Lower leg skin (tissue), 4 donors: ENCODE measurements around the gene MNT. TPM values are rescaled to one million over a fixed set of nuclear protein-coding genes. Genes with fewer than 3 reads are reported as not detected.

Source experiments
- DNase-seq, 2 donors: peaks; one replicate each; pipeline ENCODE4 v3.0.0-alpha.2; 2019; ENCODE audit warnings: low spot score in 2 of 2
- H3K4me3 ChIP-seq: fragments of 200-600 bp; sonication (generic); 2 replicates; pipeline ENCODE4 v1.5.1; 2017; ENCODE audit warnings: mild to moderate bottlenecking, low read depth; ENCODE audit not compliant: poor library complexity, severe bottlenecking
- CTCF ChIP-seq, 3 donors: fragments of 450-650 bp; IDR thresholded peaks; one replicate each; pipeline ENCODE4 v1.5.1; 2016; ENCODE audit warnings: antibody characterized with exemption in 3 of 3, mild to moderate bottlenecking in 3 of 3, moderate library complexity in 2 of 3
- POLR2A ChIP-seq, 2 donors: fragments of 450-650 bp; IDR thresholded peaks; one replicate each; pipeline ENCODE4 v1.6.1; 2016 to 2017; ENCODE audit warnings: antibody characterized with exemption in 2 of 2, mild to moderate bottlenecking in 1 of 2, moderate library complexity in 1 of 2
- WGBS, 2 donors: methylation state at CpG; one replicate each; pipeline ENCODE4 v1.1.5; 2018; 5-methylcytosine and 5-hydroxymethylcytosine counted together
- intact Hi-C: fragments of 100-400 bp; cut with DNase I; formaldehyde crosslinking; loops from one replicate; pipeline ENCODE4 v1.15.0; 2023; ENCODE audit warnings: low total_unique reads
- total RNA-seq, 4 donors: library from RNA; depleted of rRNA; stranded (reverse); fragments of >200 nt; gene quantifications; one replicate each; pipeline ENCODE4 v1.1.0, GENCODE V29; 2016

Gene MNT
- total RNA-seq, 4 donors from 2014 or later, result 10.3 to 28.6 (median 15.4) TPM

- TF ChIP-seq CTCF (IDR thresholded peaks at IDR 0.05) (no peak), POLR2A (IDR thresholded peaks at IDR 0.05) (no peak)
- intact Hi-C loops, result no loop called here
- H3K4me3 ChIP-seq, result no peak overlapping the region
- DNase-seq, result no peak
- 58 to 64% methylated on average over 9 to 12 of the region's 12 CpGs for WGBS, 2 donors
Observed at GRCh38 chr17:2397247-2398171, 3.4 kb downstream of the MNT start.

GRCh38 chr17:2396568-2397246 lies 4.2 kb downstream of the MNT start:
- 2 to 12% methylated on average over 16 of the region's 34 CpGs for WGBS, 2 donors
- intact Hi-C loops, result no loop called here
- TF ChIP-seq POLR2A (IDR thresholded peaks at IDR 0.05) (no peak), CTCF (IDR thresholded peaks at IDR 0.05) (no peak)
- peak; percentile 88 to 98 for DNase-seq
- no peak overlapping the region for H3K4me3 ChIP-seq

GRCh38 chr17:2396192-2396567 lies 4.7 kb downstream of the MNT start:
- no peak for DNase-seq
- whole genome bisulfite sequencing, 2 donors, result 46 to 50% methylated on average over 7 of the region's 7 CpGs
- intact Hi-C loops, result no loop called here
- no peak overlapping the region for H3K4me3 ChIP-seq
- TF ChIP-seq POLR2A (IDR thresholded peaks at IDR 0.05) (no peak), CTCF (IDR thresholded peaks at IDR 0.05) (no peak)

- DNase-seq, result no peak
- TF ChIP-seq CTCF (IDR thresholded peaks at IDR 0.05) (no peak), POLR2A (IDR thresholded peaks at IDR 0.05) (no peak)
- 72 to 78% methylated on average over 28 of the region's 28 CpGs for WGBS, 2 donors
- H3K4me3 ChIP-seq, result no peak overlapping the region
- intact Hi-C loops, result no loop called here
Observed at GRCh38 chr17:2395258-2396181, 5.3 kb downstream of the MNT start.

- no peak overlapping the region for H3K4me3 ChIP-seq
- TF ChIP-seq POLR2A (IDR thresholded peaks at IDR 0.05) (no peak), CTCF (IDR thresholded peaks at IDR 0.05) (no peak)
- intact Hi-C loops, result no loop called here
- 84 to 85% methylated on average over 15 to 16 of the region's 16 CpGs for WGBS, 2 donors
- no peak for DNase-seq
Observed at GRCh38 chr17:2394775-2395201, 6.1 kb downstream of the MNT start.
